ENCODE data around the gene FGF6. TPM values are rescaled to one million over a fixed set of nuclear protein-coding genes. Genes with fewer than 3 reads are reported as not detected.

The FGF6 gene
- polyA plus RNA-seq, 1 of the 3 experiments (the other 2 are of a cell fraction), result not detected

DNA sequence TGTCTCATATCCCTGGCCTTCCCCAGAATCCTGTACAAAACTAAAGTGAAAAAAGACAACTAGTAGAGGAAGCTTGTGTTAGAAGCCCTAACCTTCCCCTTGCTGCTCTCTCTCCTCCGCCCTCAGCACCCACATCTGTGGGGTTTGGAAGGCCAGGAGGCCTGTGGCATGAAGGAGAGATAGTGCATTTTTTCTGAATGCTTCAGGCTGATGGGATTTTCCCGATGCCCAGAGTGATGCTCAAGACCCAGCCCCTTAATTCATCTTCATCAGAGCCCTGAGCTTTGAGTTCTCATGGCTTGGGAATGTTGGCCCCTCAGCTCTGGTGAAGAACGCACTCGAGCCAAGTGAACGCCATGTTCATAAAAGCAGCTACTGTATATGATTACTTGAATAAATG lies 5.9 kb downstream of the FGF6 start:
- 29% methylated on average over 5 of the region's 5 CpGs for WGBS (ENCODE audit: low lambda C conversion rate)
- CTCF ChIA-PET, result interaction anchor here (0.7 to 2.1 kb wide), 2 partner anchors 17 to 56 kb away, joined by 3 to 8 read pairs; no protein-coding TSS in a partner anchor
- POLR2A ChIA-PET, result no interaction called here

DNA sequence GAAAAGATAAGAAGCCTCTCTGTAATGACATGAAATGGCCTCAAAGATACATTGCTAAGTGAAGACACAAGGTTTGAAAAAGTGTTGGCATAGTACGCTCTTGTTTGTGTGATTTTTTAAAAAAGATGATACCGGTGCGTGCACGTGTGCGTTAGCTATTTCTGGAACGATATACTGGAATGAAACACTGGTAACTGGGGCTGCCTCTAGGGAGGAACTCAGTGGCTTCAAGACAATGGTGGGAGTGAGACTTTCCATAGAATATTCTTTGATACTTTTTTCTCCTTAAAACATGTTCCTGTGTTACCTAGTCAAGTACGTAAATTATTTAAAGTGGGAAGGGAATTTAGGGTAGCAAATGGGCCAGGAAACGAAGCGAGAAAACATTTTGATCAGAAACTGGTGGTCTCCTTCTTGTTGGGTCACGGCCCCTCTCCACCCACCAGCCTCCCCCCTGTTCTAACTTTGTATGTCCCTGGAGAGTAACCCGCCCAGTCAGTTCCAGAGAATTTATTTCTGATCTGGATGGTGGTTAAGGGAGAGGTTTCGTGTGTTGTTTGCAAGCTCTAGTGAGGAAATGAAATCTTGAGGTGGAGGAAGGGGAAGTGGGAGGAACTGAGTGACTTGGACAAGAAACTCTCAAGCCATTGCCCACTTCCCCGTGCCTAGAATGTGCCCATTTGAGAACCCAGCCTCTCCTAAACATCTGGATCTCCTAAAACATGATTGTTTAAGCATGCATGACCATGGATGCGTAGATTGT lies 6.6 kb downstream of the FGF6 start:
- Histone ChIP-seq H3K27ac (ENCODE audit: low read depth in 2 of 2, low read length in 1 of 2) (no peak overlapping the region), H3K9ac (no peak overlapping the region), H3K4me3 (ENCODE audit: low read depth in 2 of 2, low read length in 1 of 2) (no peak overlapping the region), H3F3A (replicated peaks; ENCODE audit: insufficient read depth) (no peaks in the 10 kb centered on the region), H4K20me1 (ENCODE audit: insufficient read depth) (no peaks in the 10 kb centered on the region), H3K36me3 (replicated peaks in 1 of 2; ENCODE audit: control insufficient read depth in 1 of 2, insufficient read depth in 2 of 2, low read length in 1 of 2) (no peaks in the 10 kb centered on the region), H3K79me2 (ENCODE audit: insufficient read depth) (no peaks in the 10 kb centered on the region), H2AFZ (ENCODE audit: low read depth) (no peak overlapping the region), H3K4me1 (ENCODE audit: control insufficient read depth in 1 of 2, insufficient read depth in 2 of 2, low read depth in 1 of 2, low read length in 1 of 2) (peaks cover 0 to 15% of the 10 kb centered on the region in 2 experiments; a peak in 1 of 4 replicates), H3K4me2 (no peak overlapping the region), H3K9me2 (no peaks in the 10 kb centered on the region), H3K9me3 (no peaks in the 10 kb centered on the region), H3K27me3 (ENCODE audit: insufficient read depth) (no peaks in the 10 kb centered on the region; the same call in 1 of the 2 replicates)
- 55% methylated on average over 14 of the region's 14 CpGs for WGBS (ENCODE audit: low lambda C conversion rate)
- no peak for TF ChIP-seq YY1 (IDR thresholded peaks at IDR 0.05; ENCODE audit: low read depth)
- TF ChIP-seq POLR2AphosphoS5 (IDR thresholded peaks at IDR 0.05; ENCODE audit: low read depth, low read length), result no peak
- TF ChIP-seq FOXM1 (IDR thresholded peaks at IDR 0.05; ENCODE audit: low read depth), result no peak
- TF ChIP-seq MEF2A (IDR thresholded peaks at IDR 0.05; ENCODE audit: borderline replicate concordance, low read depth), result no peak
- no peak for TF ChIP-seq CHD2 (IDR thresholded peaks at IDR 0.05; ENCODE audit: low read length, partially characterized antibody)
- no peak for TF ChIP-seq MXI1 (IDR thresholded peaks at IDR 0.05; ENCODE audit: low read depth, low read length)
- ChIA-PET CTCF (interaction anchor here (2.1 kb wide), 1 partner anchor 16 kb away, joined by 8 read pairs; no protein-coding TSS in a partner anchor), POLR2A (no interaction called here)
- DNase-seq, result no peak

More for the DNA sequence above, 5.9 kb downstream of the FGF6 start:
- H3K27ac ChIP-seq (ENCODE audit: low read depth in 2 of 2, low read length in 1 of 2), result no peak overlapping the region
- H3K4me1 ChIP-seq (ENCODE audit: control insufficient read depth in 1 of 2, insufficient read depth in 2 of 2, low read depth in 1 of 2, low read length in 1 of 2), result peaks cover 0 to 15% of the 10 kb centered on the region in 2 experiments; a peak in 1 of 4 replicates
- no peaks in the 10 kb centered on the region for H3F3A ChIP-seq (replicated peaks; ENCODE audit: insufficient read depth)
- no peak overlapping the region for H3K4me3 ChIP-seq (ENCODE audit: low read depth in 2 of 2, low read length in 1 of 2)
- H4K20me1 ChIP-seq (ENCODE audit: insufficient read depth), result no peaks in the 10 kb centered on the region
- H3K36me3 ChIP-seq (replicated peaks in 1 of 2; ENCODE audit: control insufficient read depth in 1 of 2, insufficient read depth in 2 of 2, low read length in 1 of 2), result no peaks in the 10 kb centered on the region
- no peaks in the 10 kb centered on the region for H3K79me2 ChIP-seq (ENCODE audit: insufficient read depth)
- no peak overlapping the region for H3K4me2 ChIP-seq
- H3K27me3 ChIP-seq (ENCODE audit: insufficient read depth), result no peaks in the 10 kb centered on the region; the same call in 1 of the 2 replicates
- TF ChIP-seq, protein P1, sequence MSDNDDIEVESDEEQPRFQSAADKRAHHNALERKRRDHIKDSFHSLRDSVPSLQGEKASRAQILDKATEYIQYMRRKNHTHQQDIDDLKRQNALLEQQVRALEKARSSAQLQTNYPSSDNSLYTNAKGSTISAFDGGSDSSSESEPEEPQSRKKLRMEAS (IDR thresholded peaks at IDR 0.05; ENCODE audit: low read depth), result no peak
- TF ChIP-seq RAD21 (IDR thresholded peaks at IDR 0.05; ENCODE audit: low read length) (no peak), YY1 (IDR thresholded peaks at IDR 0.05; ENCODE audit: low read depth) (no peak), RXRA (IDR thresholded peaks at IDR 0.05; ENCODE audit: borderline replicate concordance, low read depth) (no peak), EP300 (IDR thresholded peaks at IDR 0.05; ENCODE audit: borderline replicate concordance in 1 of 2, low read depth in 1 of 2, low read length in 1 of 2) (no peak), RCOR1 (IDR thresholded peaks at IDR 0.05; ENCODE audit: low read length) (no peak), NFIC (IDR thresholded peaks at IDR 0.05; ENCODE audit: borderline replicate concordance) (no peak), RFX5 (IDR thresholded peaks at IDR 0.05; ENCODE audit: low read length) (no peak), SMC3 (IDR thresholded peaks at IDR 0.05; ENCODE audit: low read depth, low read length) (no peak)
- TF ChIP-seq, protein P2, sequence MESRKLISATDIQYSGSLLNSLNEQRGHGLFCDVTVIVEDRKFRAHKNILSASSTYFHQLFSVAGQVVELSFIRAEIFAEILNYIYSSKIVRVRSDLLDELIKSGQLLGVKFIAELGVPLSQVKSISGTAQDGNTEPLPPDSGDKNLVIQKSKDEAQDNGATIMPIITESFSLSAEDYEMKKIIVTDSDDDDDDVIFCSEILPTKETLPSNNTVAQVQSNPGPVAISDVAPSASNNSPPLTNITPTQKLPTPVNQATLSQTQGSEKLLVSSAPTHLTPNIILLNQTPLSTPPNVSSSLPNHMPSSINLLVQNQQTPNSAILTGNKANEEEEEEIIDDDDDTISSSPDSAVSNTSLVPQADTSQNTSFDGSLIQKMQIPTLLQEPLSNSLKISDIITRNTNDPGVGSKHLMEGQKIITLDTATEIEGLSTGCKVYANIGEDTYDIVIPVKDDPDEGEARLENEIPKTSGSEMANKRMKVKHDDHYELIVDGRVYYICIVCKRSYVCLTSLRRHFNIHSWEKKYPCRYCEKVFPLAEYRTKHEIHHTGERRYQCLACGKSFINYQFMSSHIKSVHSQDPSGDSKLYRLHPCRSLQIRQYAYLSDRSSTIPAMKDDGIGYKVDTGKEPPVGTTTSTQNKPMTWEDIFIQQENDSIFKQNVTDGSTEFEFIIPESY (IDR thresholded peaks at IDR 0.05; ENCODE audit: borderline replicate concordance, low read depth), result no peak
- DNase-seq, result no peak
- H3K9me3 ChIP-seq, result no peaks in the 10 kb centered on the region
- no peak overlapping the region for H3K9ac ChIP-seq
- H3K9me2 ChIP-seq, result no peaks in the 10 kb centered on the region
- H2AFZ ChIP-seq (ENCODE audit: low read depth), result no peak overlapping the region
